H1 (cell line): ENCODE data around the gene LYSET.

Experiments used
- CHD2 ChIP-seq: IDR thresholded peaks from 2 replicates; pipeline ENCODE4 v1.6.1; 2012; ENCODE audit warnings: low read length, improper control_type of control experiment
- CREB1 ChIP-seq: IDR thresholded peaks from 2 replicates; pipeline ENCODE4 v1.6.1; 2012; ENCODE audit warnings: inconsistent platforms
- EGR1 ChIP-seq: IDR thresholded peaks from 2 replicates; pipeline ENCODE4 v1.6.1; 2011; ENCODE audit warnings: low read depth, low read length, borderline replicate concordance
- EZH2 ChIP-seq: fragments of 200-600 bp; sonication (generic); IDR thresholded peaks from 2 replicates; pipeline ENCODE4 v1.7.1; 2012; ENCODE audit warnings: low read depth, mild to moderate bottlenecking, moderate library complexity, low read length, inconsistent platforms; ENCODE audit not compliant: severe bottlenecking
- JUN ChIP-seq: IDR thresholded peaks from 2 replicates; pipeline ENCODE4 v1.6.1; 2011; ENCODE audit warnings: low read depth, mild to moderate bottlenecking, improper control_type of control experiment, low read length
- KDM1A ChIP-seq: fragments of 200-600, 300-600 bp; sonication (generic); IDR thresholded peaks from 2 replicates; pipeline ENCODE4 v1.7.1; 2016; ENCODE audit warnings: mild to moderate bottlenecking, low read length, borderline replicate concordance
- PHF8 ChIP-seq: fragments of 200-600 bp; sonication (generic); conservative IDR thresholded peaks from 2 replicates; pipeline ENCODE4 v1.7.1; 2012; ENCODE audit warnings: low read depth, mild to moderate bottlenecking, inconsistent platforms, low read length, moderate library complexity
- POLR2A ChIP-seq, 2 experiments: IDR thresholded peaks; 1 replicate in 1 of 2; 2 replicates in 1 of 2; pipeline ENCODE4 v1.6.1; 2011; ENCODE audit warnings: low read depth in 2 of 2, low read length in 2 of 2, mild to moderate bottlenecking in 2 of 2; ENCODE audit errors: control extremely low read depth in 1 of 2
- RFX5 ChIP-seq: IDR thresholded peaks from 2 replicates; pipeline ENCODE4 v1.6.1; 2011; ENCODE audit warnings: low read depth, low read length, improper control_type of control experiment, borderline replicate concordance
- SP1 ChIP-seq: IDR thresholded peaks from 2 replicates; pipeline ENCODE4 v1.6.1; 2011; ENCODE audit warnings: low read depth, low read length
- SP2 ChIP-seq: IDR thresholded peaks from 2 replicates; pipeline ENCODE4 v1.6.1; 2012; ENCODE audit warnings: mild to moderate bottlenecking, low read length, inconsistent platforms
- TAF1 ChIP-seq: IDR thresholded peaks from 2 replicates; pipeline ENCODE4 v1.6.1; 2011; ENCODE audit warnings: mild to moderate bottlenecking, low read depth, low read length
- TCF12 ChIP-seq: IDR thresholded peaks from 2 replicates; pipeline ENCODE4 v1.6.1; 2011; ENCODE audit warnings: low read depth, mild to moderate bottlenecking, low read length
- TF ChIP-seq, protein P1 (sequence below), 3 experiments: IDR thresholded peaks; 1 replicate in 2 of 3; 2 replicates in 1 of 3; pipeline versions ENCODE4 v1.5.1 to v1.6.1; 2011; ENCODE audit warnings: low read length in 3 of 3, mild to moderate bottlenecking in 3 of 3, inconsistent platforms in 2 of 3, low read depth in 1 of 3, moderate library complexity in 1 of 3; ENCODE audit not compliant: insufficient read depth in 1 of 3; ENCODE audit errors: control extremely low read depth in 1 of 3

DNA sequence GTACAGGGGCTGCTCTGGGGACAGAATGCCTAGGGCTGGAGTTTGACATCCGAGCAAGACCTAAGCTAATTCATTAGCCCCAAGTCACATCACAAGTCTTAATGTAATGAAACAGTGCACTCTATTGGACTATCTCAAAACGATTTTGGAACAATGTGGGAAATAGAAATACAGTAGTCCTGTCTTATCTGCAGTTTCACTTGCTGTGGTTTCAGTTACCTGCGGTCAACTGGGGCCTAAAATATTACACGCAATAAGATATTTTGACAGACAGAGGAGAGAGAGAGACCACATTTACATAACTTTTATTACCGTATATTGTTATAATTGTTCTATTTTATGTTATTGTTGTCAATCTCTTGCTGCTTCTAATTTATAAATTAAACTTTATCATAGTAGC, 21.6 kb upstream of the LYSET start:
- no peak for TF ChIP-seq EZH2
- no peak for TF ChIP-seq CREB1
- TF ChIP-seq SP2: no peak
- TF ChIP-seq, protein P1, sequence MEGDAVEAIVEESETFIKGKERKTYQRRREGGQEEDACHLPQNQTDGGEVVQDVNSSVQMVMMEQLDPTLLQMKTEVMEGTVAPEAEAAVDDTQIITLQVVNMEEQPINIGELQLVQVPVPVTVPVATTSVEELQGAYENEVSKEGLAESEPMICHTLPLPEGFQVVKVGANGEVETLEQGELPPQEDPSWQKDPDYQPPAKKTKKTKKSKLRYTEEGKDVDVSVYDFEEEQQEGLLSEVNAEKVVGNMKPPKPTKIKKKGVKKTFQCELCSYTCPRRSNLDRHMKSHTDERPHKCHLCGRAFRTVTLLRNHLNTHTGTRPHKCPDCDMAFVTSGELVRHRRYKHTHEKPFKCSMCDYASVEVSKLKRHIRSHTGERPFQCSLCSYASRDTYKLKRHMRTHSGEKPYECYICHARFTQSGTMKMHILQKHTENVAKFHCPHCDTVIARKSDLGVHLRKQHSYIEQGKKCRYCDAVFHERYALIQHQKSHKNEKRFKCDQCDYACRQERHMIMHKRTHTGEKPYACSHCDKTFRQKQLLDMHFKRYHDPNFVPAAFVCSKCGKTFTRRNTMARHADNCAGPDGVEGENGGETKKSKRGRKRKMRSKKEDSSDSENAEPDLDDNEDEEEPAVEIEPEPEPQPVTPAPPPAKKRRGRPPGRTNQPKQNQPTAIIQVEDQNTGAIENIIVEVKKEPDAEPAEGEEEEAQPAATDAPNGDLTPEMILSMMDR (IDR thresholded peaks at IDR 0.05; ENCODE audit: control extremely low read depth in 1 of 3, insufficient read depth in 1 of 3, low read depth in 1 of 3, low read length in 3 of 3): no peak
- no peak for TF ChIP-seq TCF12
- TF ChIP-seq KDM1A: no peak
- TF ChIP-seq EGR1: no peak
- no peak for TF ChIP-seq POLR2A (IDR thresholded peaks at IDR 0.05; ENCODE audit: control extremely low read depth in 1 of 2, low read depth in 2 of 2, low read length in 2 of 2)
- no peak for TF ChIP-seq JUN
- TF ChIP-seq TAF1: no peak
- TF ChIP-seq PHF8: no peak
- no peak for TF ChIP-seq RFX5
- TF ChIP-seq SP1: no peak
- TF ChIP-seq CHD2: no peak
